Astrocyte (in vitro differentiated cells and primary cell): Measurements from ENCODE around the gene HPSE. TPM values are rescaled to one million over a fixed set of nuclear protein-coding genes. Genes with fewer than 3 reads are reported as not detected.

ENCODE experiments used
- DNase-seq: peaks from one replicate; pipeline ENCODE4 v3.0.0-alpha.2; 2010; ENCODE audit warnings: low read depth
- FAIRE-seq: peaks from 2 replicates; lab custom pipeline; 2011; peaks lifted over from hg19 to GRCh38; lab: Jason Lieb, UNC
- H2AFZ ChIP-seq: 2 replicates; pipeline ENCODE4 v1.6.0; 2012; ENCODE audit warnings: low read depth, low read length, inconsistent platforms
- H3K27ac ChIP-seq: 2 replicates; pipeline ENCODE4 v1.5.1; 2011; ENCODE audit warnings: low read depth, low read length, inconsistent platforms
- H3K27me3 ChIP-seq: 2 replicates; pipeline ENCODE4 v1.6.0; 2011; ENCODE audit warnings: low read length, inconsistent platforms; ENCODE audit not compliant: insufficient read depth
- H3K36me3 ChIP-seq: 2 replicates; pipeline ENCODE4 v1.5.1; 2011; ENCODE audit warnings: low read length, inconsistent platforms; ENCODE audit not compliant: insufficient read depth
- H3K4me1 ChIP-seq: 2 replicates; pipeline ENCODE4 v1.5.1; 2011; ENCODE audit warnings: low read length, inconsistent platforms; ENCODE audit not compliant: insufficient read depth
- H3K4me2 ChIP-seq: 2 replicates; pipeline ENCODE4 v1.6.0; 2012; ENCODE audit warnings: low read length, inconsistent platforms
- H3K4me3 ChIP-seq: 2 replicates; pipeline ENCODE4 v1.5.1; 2011; ENCODE audit warnings: low read depth, mild to moderate bottlenecking, low read length, inconsistent platforms; ENCODE audit not compliant: insufficient read depth
- H3K79me2 ChIP-seq: 2 replicates; pipeline ENCODE4 v1.6.0; 2012; ENCODE audit warnings: mild to moderate bottlenecking, low read length, inconsistent platforms; ENCODE audit not compliant: insufficient read depth
- H3K9ac ChIP-seq: 2 replicates; pipeline ENCODE4 v1.6.0; 2012; ENCODE audit warnings: mild to moderate bottlenecking, low read length, inconsistent platforms
- H3K9me3 ChIP-seq: 2 replicates; pipeline ENCODE4 v1.5.1; 2012; ENCODE audit warnings: low read depth, mild to moderate bottlenecking, low read length, inconsistent platforms; ENCODE audit not compliant: insufficient read depth
- H4K20me1 ChIP-seq: 2 replicates; pipeline ENCODE4 v1.6.0; 2012; ENCODE audit warnings: low read length, inconsistent platforms; ENCODE audit not compliant: insufficient read depth
- H3K27ac Mint-ChIP-seq: one replicate; pipeline ENCODE4 v1.8.0; 2021; ENCODE audit warnings: mild to moderate bottlenecking, mixed read lengths; ENCODE audit not compliant: unreplicated experiment
- H3K27me3 Mint-ChIP-seq: one replicate; pipeline ENCODE4 v1.8.0; 2021; ENCODE audit warnings: low read depth, mixed read lengths; ENCODE audit not compliant: unreplicated experiment
- H3K36me3 Mint-ChIP-seq: one replicate; pipeline ENCODE4 v1.8.0; 2021; ENCODE audit warnings: low read depth, mixed read lengths; ENCODE audit not compliant: unreplicated experiment
- H3K4me1 Mint-ChIP-seq: one replicate; pipeline ENCODE4 v1.8.0; 2021; ENCODE audit warnings: low read depth, mixed read lengths; ENCODE audit not compliant: unreplicated experiment
- H3K4me3 Mint-ChIP-seq: one replicate; pipeline ENCODE4 v1.8.0; 2021; ENCODE audit warnings: mild to moderate bottlenecking, moderate library complexity, mixed read lengths; ENCODE audit not compliant: unreplicated experiment
- H3K9me3 Mint-ChIP-seq: one replicate; pipeline ENCODE4 v1.8.0; 2021; ENCODE audit warnings: mild to moderate bottlenecking, mixed read lengths; ENCODE audit not compliant: unreplicated experiment
- EZH2 ChIP-seq: IDR thresholded peaks from 2 replicates; pipeline ENCODE4 v1.6.1; 2012; ENCODE audit warnings: mild to moderate bottlenecking, low read length, inconsistent platforms; ENCODE audit not compliant: insufficient read depth
- total RNA-seq: library from RNA; stranded (reverse); gene quantifications from 2 replicates; pipeline ENCODE4 v1.2.1, GENCODE V29; 2021
- TF ChIP-seq, protein P1 (sequence below): IDR thresholded peaks from 2 replicates; pipeline ENCODE4 v1.5.1; 2011; ENCODE audit warnings: low read depth, mild to moderate bottlenecking, inconsistent platforms, low read length, moderate library complexity; ENCODE audit not compliant: insufficient read depth

Gene HPSE
- total RNA-seq, 1 donor from 2014 or later, result 0.75 TPM

GRCh38 chr4:83248486-83248885, 86.2 kb downstream of the HPSE start:
- no peak for FAIRE-seq

DNA sequence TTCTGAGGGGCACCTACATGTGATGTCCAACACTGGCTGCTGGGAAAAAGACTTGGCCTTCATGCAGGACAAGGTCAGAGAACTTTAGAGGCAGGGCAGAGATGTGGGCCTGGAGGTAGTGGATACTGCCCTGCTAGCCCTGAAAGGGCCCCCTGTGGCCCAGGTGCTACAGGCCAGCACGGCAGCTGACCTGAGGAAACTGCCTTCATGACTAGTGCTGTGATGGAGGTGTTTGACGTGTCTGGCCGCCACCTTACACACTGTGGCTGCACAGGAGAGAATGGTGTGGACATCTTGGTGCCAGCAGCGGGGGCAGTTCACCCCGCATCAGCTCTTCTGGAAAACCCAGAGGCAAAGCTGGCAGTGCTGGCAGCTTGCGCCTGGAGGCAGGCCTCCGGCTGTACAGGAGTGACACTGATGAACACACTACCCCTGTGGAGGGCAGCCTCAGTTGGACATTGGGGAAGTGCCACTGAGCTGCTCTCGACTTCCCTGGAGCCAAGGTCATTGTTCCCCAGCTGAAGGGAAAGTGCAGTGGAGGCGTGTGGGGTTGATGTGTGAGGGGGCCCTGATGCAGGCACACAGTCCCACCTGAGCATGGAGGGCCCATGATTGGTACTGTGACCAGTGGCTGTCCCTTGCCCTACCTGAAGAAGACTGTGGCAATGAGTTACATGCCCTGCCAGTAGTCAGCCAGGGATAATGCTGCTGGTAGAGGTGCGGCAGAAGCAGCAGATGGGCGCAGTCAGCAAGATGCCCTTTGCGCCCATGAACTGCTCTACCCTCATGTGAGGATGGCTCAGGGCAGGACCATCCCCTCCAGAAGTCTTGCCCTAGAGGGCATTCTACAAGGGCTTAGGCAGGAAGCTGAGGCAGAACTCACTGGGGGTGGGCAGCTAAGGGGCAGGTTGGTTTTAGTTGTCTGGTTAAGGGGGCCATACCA, 87.0 kb downstream of the HPSE start:
- Mint-ChIP-seq H3K9me3 (peaks cover 9% of the 10 kb centered on the region), H3K27ac (no peak overlapping the region), H3K4me1 (peaks cover 21% of the 10 kb centered on the region), H3K4me3 (no peak overlapping the region), H3K36me3 (peaks cover 4% of the 10 kb centered on the region), H3K27me3 (no peaks in the 10 kb centered on the region)
- no peak overlapping the region for H2AFZ ChIP-seq
- no peaks in the 10 kb centered on the region for H4K20me1 ChIP-seq
- FAIRE-seq (no peak), DNase-seq (no peak)
- TF ChIP-seq, protein P1, sequence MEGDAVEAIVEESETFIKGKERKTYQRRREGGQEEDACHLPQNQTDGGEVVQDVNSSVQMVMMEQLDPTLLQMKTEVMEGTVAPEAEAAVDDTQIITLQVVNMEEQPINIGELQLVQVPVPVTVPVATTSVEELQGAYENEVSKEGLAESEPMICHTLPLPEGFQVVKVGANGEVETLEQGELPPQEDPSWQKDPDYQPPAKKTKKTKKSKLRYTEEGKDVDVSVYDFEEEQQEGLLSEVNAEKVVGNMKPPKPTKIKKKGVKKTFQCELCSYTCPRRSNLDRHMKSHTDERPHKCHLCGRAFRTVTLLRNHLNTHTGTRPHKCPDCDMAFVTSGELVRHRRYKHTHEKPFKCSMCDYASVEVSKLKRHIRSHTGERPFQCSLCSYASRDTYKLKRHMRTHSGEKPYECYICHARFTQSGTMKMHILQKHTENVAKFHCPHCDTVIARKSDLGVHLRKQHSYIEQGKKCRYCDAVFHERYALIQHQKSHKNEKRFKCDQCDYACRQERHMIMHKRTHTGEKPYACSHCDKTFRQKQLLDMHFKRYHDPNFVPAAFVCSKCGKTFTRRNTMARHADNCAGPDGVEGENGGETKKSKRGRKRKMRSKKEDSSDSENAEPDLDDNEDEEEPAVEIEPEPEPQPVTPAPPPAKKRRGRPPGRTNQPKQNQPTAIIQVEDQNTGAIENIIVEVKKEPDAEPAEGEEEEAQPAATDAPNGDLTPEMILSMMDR, result no peak
- no peak for TF ChIP-seq EZH2
- no peak overlapping the region for H3K27ac ChIP-seq
- H3K36me3 ChIP-seq, result no peaks in the 10 kb centered on the region
- no peaks in the 10 kb centered on the region for H3K9me3 ChIP-seq
- no peak overlapping the region for H3K4me2 ChIP-seq
- H3K4me1 ChIP-seq, result no peaks in the 10 kb centered on the region
- no peaks in the 10 kb centered on the region for H3K79me2 ChIP-seq
- no peak overlapping the region for H3K9ac ChIP-seq
- H3K27me3 ChIP-seq, result no peaks in the 10 kb centered on the region
- no peak overlapping the region for H3K4me3 ChIP-seq

More at GRCh38 chr4:83248486-83248885, 86.2 kb downstream of the HPSE start:
- Mint-ChIP-seq H3K36me3 (peaks cover 5% of the 10 kb centered on the region), H3K4me1 (peaks cover 22% of the 10 kb centered on the region), H3K4me3 (no peak overlapping the region), H3K27ac (no peak overlapping the region), H3K9me3 (peaks cover 8% of the 10 kb centered on the region), H3K27me3 (no peaks in the 10 kb centered on the region)
- no peak overlapping the region for H3K27ac ChIP-seq
- no peak overlapping the region for H2AFZ ChIP-seq
- no peaks in the 10 kb centered on the region for H3K27me3 ChIP-seq
- no peaks in the 10 kb centered on the region for H3K9me3 ChIP-seq
- no peaks in the 10 kb centered on the region for H3K4me1 ChIP-seq
- H3K4me3 ChIP-seq, result no peak overlapping the region
- TF ChIP-seq, protein P1, result no peak
- no peak for TF ChIP-seq EZH2
- H4K20me1 ChIP-seq, result no peaks in the 10 kb centered on the region
- no peak overlapping the region for H3K9ac ChIP-seq
- H3K36me3 ChIP-seq, result no peaks in the 10 kb centered on the region
- H3K79me2 ChIP-seq, result no peaks in the 10 kb centered on the region
- no peak overlapping the region for H3K4me2 ChIP-seq
- no peak for DNase-seq

Other genes starting within 250 kb of the HPSE start
- 19.5 and 27.8 TPM in 2 replicates for gene PLAC8, start 220.1 kb downstream of the HPSE start, total RNA-seq
- gene COQ2, start 50.0 kb downstream of the HPSE start, total RNA-seq, result 8.2 and 8.7 TPM in 2 replicates
- gene HELQ, start 121.0 kb upstream of the HPSE start, total RNA-seq, result 8.2 and 9.4 TPM in 2 replicates
- gene MRPS18C, start 121.2 kb upstream of the HPSE start, total RNA-seq, result 46.7 and 49.8 TPM in 2 replicates
- 12.6 and 13.6 TPM in 2 replicates for gene ABRAXAS1, start 150.3 kb upstream of the HPSE start, total RNA-seq
- gene GPAT3, start 201.3 kb upstream of the HPSE start, total RNA-seq, result 0.39 and 0.50 TPM in 2 replicates